Activated gamma-delta T cell (primary cell): ENCODE measurements around the gene PTCH1.

Source experiments
- DNase-seq: peaks from one replicate; lab custom pipeline; 2025; lab: John Stamatoyannopoulos, UW

Gene PTCH1

DNA sequence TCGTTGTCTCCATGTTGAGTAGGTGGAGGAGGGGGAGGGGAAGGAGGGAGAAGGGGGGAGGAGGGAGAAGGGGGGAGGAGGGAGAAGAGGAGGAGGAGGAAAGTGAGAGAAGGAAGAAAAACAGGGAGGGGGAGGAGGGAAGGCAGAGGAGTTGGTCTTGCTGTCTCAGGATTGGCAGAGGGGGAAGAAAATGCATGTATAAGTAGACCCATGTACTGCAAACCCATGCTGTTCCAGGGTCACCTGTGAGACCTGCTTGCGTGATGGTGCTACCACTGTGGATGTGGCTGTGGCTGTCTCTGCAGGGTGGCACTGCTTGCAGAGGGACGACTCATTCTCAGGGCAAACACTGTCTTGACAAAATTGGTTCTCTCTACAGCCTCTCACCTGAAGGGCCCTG, 76.3 kb downstream of the PTCH1 start:
- DNase-seq, result no peak

GRCh38 chr9:95438561-95439357, 78.0 kb downstream of the PTCH1 start:
- DNase-seq, result no peak

DNA sequence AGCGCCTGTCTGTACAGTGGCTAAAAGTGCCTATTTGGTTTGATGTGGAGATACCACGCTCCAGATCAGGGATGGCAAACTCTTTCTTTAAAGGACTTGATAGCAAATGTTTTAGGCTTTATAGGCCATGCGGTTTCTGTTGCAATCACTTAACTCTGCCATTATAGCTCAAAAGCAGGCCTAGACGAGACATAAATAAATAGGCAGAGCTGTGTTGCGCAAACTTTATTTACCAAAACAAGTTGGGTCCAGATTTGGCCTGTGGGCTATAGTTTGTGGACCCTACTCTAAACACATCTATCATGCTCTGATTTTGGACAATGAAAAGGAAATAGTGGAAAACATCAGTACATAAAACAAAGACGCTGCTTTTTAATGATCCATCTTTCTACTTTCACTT, 79.2 kb downstream of the PTCH1 start:
- no peak for DNase-seq

DNA sequence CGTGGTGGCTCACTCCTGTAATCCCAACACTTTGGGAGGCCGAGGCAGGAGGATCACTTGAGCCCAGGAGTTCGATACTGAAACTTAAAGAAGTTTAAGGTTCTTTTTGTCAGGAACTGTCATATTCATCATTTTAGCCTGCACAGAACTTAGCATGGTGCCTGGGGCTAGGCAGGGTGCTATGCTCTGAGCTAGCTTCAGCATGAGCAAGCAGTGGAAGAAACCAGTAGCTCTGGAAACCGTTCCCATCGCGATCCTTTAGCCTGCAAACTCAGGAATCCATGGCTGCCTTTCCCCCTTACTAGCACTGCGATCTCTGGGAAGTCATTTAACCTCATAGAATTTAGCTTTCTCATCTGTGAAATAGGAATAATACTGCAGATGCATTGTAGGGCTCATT, 80.4 kb downstream of the PTCH1 start:
- no peak for DNase-seq

- no peak for DNase-seq
Observed at GRCh38 chr9:95435074-95435728, 81.6 kb downstream of the PTCH1 start.

GRCh38 chr9:95434116-95435073, 82.4 kb downstream of the PTCH1 start:
- DNase-seq, result no peak

DNA sequence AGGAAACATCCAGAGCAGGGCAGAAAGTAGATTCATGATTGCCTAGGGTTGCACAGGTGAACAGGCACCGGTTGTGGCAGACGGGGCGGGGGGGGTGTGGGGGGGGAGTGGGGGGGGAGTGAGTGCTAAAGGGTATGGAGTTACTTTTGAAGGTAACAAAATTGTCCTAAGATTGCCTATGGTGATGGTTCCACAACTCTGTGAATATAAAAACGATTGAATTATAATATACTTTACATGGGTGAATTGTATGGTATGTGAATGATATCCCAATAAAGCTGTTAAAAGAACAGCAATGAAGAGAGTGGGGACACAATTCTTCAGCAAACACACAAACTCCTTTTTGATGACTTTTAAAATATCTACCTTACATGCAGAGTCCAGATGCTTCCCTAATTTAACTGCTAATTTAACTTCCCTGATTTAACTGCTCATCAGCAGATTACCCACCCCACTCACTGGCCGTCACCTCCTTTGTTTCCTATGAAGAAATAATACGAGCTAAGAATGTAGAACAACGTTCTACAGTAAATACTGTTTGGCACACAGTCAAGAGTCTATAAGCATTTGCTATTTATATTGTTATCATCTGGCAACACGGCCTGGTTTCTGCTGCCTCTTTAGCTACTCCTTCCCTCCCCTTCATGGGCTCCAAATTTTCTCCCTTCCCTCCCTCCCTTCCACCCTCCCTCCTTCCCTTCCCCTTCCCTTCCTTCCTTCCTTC, 83.5 kb downstream of the PTCH1 start:
- DNase-seq, result no peak

DNA sequence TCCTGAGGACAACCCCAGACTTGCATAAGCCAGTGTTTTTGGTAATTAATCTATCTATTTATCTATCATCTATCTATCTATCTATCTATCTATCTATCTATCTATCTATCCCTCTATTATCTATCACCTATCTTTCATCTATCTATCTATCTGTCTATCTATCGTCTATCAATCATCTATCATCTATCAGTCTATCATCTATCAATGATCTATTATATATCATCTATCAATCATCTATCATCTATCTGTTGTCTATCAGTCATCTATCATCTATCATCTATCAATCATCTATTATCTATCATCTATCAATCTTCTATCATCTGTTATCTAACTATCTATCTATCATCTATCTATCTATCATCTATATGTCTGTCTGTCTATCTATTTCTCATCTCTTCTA, 85.5 kb downstream of the PTCH1 start:
- DNase-seq, result no peak

DNA sequence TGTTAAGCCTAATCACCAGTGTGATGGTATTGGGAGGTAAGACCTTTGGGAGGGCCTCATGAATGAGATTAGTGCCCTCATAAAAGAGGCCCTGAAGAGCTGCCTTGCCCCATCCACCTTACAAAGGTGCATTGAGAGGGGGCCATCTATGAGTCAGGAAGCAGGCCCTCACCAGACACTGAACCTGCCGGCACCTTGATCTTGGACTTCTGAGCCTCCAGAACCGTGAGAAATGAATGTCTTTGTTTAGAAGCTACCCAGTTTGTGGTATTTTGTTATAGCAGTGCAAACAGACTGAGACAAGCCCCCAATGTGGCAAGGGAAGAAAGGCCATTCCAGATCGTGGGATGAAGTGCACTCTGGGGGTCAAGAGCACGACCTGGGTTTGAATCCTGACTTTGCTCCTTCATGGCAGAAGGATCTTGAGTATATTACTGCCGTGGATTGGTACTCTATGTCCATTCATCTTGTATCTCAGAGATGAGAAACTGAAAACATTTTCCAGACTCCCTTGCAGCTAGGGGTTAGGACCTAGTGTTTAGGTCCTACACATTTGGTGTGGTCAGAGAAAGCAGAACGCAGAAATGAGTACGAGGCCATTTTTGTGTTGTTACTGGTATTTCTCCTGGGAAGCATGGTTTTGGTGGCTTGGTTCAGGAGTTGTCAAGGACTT, 86.7 kb downstream of the PTCH1 start:
- DNase-seq, result no peak

DNA sequence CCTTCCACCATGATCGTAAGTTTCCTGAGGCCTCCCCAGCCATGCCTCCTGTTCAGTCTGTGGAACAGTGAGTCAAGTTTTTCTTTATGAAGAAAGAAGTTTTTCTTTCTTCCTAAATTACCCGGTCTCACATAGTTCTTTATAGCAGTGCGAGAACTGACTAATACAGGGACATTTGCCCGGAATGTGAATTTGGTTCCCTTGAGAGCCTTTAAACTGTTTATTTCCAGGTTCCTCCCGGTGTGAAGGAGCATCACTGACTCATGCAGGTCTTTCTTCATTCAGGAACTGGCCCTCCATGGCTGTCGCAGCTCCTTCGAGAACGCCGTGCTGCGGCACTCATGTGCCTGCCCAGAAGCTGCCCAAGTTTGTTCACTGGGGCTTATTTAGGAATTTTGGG, 87.7 kb downstream of the PTCH1 start:
- DNase-seq, result no peak

DNA sequence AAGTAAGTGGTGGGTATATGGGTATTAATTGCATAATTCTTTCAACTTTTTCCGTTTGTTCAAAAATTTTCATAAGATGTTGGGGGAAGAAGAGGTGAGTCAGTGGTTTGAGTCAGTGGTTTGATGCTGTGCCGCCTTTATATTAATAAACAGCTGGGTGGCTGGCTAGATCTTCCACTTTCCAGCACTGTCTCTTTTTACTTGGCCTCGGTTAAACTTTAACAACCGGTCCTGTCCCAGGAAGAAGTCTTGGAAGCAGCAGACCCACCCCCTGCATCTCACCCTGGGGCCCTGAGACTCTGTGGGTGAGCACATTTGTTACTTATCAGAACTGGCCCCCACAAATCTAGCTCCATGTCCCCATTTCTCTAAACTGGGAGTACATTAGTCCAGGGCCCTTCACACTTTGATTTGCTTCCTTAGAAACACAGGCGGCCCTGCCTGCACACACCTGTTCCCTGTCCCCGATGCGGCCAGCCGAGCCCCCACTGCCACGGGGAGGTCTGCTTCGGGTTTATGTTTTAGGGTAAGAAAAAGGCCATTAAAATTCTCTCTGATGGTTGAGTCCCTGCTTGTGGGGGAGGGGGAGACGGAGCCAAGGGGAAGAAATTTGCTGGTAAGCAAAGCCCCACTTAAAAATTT, 90.7 kb downstream of the PTCH1 start:
- DNase-seq, result no peak

DNA sequence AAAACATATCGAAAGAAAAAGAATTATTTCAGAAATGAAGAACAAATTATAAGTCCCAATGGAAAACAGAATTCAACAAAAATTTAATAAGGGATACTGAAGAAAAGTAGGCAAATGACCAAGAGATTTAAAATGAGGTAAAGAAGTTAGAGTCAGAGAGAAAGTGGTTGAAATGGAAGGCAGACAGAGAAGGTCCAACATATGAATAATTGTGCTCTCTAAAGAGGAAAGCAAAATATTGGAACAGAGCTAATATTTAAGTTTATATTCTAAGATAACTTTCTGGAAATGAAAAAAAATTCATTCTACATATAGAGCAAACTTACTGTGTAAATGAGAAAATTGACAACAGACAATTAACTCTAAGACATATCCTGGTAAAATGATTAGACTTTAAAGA, 94.1 kb downstream of the PTCH1 start:
- no peak for DNase-seq

- no peak for DNase-seq
Observed at GRCh38 chr9:95420518-95420917, 96.3 kb downstream of the PTCH1 start.

DNA sequence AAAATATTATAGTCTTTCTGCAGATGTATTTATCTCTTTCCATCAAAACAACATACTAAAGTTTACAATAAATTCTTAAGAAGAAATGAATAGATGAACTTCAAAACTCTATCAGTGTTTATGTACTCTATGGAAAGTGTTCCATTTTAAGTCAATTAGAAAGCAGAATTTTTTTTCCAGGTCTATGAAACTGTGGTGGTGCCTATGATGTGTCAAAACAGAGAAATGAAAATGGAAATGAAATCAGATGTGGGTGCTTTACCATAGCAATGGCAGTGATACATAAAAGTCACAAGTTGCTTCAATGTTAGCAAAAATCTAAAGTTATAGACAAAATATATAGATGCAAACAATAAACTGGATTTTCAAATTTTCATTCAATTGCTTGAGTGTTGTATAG, 97.3 kb downstream of the PTCH1 start:
- DNase-seq, result no peak

GRCh38 chr9:95415158-95415557, 101.6 kb downstream of the PTCH1 start:
- no peak for DNase-seq

- DNase-seq, result no peak
Observed at GRCh38 chr9:95413793-95414192, 103.0 kb downstream of the PTCH1 start.

DNA sequence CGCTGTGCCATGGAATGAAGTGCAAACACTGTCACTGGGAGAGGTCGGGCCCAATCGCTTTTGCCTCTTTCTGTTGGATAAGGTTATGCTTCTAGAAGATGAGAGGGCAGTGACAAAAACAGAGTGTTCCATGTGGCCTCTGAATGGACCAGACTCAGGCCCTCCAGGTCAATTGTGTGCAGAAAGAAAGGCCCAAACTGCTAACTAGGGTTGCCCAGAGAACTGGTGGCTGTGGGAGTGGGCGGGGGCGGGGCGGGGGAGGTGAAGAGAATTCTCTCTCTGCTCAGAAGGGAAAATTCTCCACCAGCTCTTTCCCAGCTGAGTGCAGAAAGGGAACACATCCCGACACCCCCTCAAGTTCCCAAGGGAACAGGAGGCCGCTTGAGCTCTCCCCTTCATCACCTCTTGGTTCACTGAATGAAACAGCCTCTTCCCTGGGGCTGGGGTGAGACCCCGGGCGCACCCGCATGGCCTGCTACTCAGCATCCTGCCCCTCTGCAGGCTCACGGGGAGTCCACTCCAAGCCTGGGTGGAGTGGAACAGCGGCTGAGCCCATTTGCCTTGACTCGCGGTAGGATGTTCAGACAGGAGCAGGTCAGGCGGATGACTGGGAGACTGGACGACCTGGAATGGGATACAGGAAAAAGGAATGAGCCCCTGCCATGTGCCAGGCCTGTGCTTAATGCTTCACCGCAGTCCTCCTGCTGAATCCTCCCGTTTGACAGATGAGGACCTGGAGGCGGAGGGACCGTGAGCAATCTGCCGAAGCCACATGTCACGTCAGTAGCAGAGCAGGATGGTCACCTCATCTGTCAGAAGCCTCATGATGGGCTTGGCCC, 105.5 kb downstream of the PTCH1 start:
- DNase-seq, result no peak

DNA sequence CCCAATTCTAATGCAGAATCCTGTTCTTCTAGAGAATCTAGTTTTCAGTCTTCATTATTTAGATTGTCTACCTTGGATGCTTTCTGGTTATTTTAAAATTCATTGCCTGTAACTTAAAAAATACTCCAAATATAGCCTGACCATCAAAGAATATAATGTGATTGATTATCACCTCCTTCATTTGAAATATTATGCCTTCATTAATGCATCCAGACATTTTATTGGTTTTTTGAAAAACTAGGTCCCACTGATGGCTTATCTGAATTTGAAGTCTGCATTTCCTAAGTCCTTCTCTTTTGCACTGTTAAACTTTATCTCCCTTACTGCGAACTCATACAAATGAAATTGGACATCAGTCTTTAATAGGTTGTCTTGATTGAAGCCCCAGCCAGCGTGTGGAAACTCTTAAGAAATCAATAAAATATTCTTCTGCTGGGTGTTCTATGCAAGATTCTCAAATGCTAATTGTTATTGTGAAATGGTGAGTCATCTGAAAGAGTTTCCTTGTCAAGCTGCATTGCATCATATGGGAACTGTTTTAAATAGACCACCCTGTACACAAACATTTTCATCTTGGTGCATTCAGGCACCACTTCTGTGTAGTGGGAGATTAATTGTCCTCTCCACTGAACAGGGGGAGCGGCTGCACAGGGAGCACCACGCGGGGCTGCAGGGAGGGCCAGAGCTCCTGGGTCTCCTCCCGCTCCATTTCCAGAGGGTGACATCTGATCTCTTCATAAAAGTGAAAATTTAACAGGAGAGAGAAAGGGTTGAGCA, 106.9 kb downstream of the PTCH1 start:
- no peak for DNase-seq

DNA sequence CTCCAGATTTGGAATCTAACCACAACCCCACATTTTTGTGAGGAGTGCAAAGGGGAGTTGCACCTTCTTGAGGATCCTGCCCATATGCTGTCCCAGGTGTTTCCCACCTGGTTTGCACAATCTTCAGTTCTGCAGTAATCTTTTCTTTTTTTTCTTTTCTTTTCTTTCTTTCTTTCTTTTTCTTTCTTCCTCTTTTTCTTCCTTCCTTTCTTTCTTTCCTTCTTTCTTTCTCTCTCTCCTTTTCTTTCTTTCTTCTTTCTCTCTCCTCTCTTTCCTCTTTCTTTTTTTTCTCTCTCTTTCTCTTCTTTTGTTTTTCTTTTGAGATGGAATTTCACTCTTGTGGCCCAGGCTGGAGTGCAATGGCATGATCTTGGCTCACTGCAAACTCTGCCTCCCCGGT, 109.2 kb downstream of the PTCH1 start:
- no peak for DNase-seq
